GM19468 (cell line): ENCODE measurements around the gene SLC18A3.

Experiments used
- ATAC-seq: cut with Tn5 transposase; IDR thresholded peaks from one replicate; pipeline ENCODE4 v1.9.1; 2021; ENCODE audit warnings: mild to moderate bottlenecking, moderate library complexity, moderate number of reproducible peaks; ENCODE audit not compliant: unreplicated experiment; ENCODE audit errors: extremely low read depth

The SLC18A3 gene

DNA sequence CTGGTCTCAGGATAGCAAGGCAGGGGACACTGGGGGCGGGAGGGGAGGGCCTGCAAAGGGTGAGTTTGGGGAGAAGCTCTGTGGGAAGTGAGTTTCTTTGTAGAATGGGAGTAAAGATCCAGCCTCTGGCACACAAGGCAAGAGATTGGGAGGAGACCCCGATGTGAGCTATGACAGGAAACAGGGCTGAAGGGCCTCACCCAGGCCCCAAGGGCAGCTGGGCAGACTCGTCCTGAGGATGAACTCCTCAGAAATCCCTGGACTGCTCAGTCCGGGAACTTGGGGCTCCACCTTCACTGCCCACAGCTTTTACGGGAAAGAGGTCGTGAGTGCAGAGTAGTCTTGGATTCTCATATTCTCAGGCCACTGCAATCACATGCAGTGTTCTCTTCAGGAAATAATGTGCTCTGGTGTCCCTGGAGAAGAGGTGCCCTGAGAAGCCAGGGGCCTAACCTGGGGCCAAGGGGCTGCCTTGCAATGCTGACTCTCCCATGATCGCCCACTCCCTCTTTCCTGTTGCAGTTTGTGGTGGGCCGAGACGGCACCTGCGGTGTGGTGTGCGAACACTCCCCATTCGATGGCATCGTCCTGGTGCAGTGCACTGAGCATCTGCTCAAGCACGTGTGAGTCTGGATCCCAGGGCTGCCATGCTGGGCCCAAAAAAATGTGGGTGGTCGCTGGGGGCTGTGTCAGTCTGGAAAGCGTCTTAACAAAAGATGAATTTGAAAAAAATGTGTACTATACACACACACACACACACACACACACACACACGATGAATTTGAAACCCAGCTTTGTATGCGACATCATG is 38.1 kb downstream of the SLC18A3 start:
- no peak for ATAC-seq

DNA sequence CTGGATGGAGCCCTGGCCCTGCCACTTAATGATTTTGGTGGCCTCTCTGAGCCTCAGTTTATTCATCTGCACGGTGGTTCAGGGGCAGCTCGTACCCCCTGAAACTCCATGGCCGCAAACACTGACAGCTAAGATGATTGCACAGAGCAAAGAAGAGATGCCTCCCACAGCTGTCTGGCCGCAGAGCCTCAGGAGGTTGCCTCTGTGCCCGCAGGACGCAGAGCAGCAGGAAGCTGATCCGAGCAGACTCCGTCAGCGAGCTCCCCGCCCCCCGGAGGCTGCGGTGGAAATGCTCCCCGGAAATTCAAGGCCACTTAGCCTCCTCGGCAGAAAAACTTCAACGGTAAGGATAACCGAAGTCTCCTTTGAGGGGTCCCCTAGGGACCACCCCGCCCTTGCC is 39.2 kb downstream of the SLC18A3 start:
- no peak for ATAC-seq

DNA sequence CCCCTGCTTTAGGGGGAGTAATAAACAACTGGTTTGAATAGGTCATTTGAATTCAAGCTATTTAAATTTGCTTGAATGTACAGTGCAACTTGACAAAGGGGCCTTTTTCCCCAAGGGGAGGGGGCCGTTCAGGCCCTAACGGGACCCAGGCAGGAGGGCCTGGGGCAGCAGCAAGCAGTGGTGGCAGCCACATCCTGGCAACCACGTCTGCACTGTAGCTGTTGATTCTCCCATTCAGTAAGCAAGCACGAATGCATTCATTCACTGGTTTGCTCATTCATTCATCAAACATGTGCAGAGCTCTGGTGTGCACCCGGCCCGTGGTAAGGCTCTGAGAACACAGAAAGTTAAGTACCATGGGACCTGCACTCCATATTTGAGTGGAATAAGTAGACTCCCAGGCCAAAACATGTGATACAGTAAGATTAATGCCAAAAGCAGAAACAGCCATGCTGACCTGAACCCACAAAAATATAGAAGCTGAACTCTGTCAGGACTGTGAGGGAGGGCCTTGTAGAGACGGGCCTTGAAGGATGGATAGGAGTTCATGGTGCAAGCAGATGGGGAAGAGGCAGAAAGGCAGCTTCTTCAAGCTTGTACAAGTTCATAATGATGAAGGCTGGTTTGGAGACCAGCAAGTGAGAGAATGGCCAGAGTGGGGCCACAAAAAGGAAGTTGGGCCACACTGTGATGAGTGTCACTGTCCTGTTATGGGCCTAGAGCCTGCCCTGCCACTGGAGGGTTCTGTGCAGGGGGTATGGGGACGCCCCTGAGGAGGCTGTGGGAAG is 40.0 kb downstream of the SLC18A3 start:
- no peak for ATAC-seq

DNA sequence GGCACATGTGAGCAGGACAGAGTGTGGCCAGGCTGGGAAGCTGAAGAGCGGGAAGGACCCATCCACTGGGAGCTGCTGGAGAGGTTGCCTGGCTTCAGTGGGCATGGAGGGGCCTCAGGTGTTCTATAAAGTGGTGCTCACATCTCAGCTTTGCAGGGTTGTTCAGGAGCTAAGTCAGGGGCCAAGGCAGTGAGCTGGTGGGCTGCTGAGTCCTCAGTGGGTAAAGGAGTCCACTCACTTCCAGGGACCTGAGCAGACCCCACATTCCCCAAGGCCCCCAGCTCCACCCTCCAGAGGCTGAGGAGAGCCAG is 40.6 kb downstream of the SLC18A3 start:
- no peak for ATAC-seq

DNA sequence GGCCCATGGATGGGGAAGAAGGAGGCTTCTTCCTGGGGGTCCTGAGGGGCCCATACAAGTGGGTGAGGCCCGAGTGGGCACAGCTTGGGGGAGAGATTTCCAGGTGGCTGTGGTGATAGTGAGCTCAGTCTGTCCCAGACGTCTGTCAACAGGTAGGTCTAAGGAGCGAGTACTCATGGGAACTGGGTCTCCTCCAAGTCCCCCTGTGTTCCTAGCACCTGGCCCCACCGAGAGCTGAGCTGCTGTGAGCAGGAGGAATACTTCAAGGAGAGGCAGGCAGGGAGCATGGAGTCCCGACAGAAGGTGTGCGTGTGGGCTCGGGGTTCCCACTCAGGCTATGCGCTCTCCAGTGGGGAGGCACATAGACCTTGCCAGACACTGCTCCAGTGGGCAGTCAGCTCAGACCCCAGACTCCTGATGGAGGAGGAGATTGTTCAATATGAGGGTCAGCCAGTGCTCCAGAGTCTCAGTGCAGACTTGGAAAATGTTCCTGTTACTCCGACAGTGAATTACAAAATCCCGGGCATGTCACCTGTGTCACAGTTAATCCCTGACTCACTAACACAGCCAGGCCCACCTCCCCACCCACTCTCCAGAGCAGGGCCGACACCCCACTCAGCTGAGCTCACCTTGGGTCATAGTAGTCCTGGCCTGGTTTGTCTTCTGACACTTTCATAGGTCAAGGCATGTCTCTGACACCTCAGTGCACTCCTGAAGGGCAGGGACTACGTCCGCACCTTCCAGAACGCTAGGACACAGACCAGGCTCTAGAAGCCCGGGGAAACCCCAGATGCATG is 41.1 kb downstream of the SLC18A3 start:
- no peak for ATAC-seq

DNA sequence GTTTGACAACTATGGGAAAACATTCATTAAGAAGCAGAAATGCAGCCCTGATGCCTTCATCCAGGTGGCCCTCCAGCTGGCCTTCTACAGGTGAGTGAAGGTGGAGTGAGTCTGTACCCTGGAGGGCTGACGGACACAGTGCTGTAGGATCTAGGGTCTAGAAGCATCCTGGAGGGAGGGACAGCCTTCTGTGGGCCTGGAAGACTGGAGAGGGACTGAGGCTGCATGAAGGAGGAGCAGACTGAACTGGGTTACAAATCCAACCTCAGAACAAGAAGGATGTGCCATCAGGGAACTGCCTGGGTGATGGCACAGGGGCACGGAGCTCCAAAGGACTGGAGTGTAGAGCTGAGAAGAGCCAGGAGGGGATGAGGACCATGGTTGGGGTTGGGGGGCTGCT is 41.8 kb downstream of the SLC18A3 start:
- ATAC-seq = no peak

DNA sequence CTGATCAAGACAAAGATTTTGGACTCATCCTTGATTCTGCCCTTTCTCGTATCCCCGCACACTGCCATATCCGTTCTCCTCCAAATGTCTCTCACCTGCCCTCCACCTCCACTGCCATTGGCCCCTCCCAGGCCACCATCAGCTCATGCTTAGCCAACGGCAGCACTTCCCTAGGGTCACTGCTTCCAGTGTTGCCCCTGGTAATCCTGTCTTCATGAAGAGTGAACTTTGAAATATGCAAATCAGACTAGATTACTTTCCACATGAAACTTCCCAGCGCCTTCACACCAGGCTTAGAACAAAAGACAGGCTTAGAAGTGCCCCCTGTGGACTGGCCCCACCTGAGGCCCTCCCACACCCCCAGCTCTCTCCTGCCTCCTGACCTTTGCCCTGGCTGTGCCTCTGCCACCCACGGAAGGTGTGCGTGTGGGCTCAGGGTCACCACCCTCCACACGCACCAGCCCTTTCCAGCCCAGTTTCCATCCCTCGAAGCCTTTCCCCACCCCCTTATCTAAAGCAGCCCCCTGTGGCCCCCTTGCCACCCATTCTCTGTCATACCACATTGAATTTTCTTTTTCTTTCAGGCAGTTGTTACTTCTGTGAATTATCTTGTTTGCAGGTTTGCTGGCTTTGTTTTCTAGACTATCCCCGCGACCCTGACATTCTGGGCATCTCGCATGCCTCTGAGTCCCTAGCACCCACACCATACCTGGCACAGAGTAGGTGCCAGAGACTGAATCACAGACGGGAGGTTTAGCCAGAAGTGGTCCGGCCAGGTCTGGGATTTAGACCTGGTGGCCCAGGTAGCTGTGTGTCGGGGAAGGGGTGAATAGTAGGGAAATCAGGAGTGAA is 42.5 kb downstream of the SLC18A3 start:
- no peak for ATAC-seq

DNA sequence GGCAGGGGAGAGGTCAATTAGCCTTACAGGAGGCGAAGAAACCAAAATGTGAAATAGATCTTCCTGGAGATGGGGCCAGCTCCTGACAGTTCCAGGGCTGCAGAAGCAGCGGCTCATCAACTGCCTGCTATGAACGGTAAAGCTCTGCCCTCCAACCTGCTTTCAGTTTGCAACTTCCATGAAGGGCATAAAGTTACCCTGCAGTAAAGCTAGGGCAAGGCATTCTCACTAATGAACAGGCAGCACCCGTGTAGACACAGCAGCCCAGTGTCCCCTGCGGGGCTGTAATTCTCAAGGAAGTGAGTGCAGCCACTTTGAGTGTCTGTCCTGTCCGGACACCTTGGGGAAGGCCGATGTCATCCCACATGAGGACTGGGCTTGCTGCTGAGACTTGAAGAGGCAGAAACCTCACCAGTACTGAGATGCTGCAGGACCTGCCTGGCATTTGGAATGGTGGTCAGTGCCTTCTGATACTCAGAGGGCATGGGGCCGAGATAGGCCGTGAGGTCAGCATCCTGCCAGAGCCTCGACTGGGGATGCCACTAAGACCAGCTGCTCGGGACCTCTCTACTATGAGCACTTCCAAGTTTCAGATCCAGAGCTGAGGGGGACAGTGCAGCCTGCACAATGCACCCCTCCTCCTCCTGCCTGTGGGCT is 43.3 kb downstream of the SLC18A3 start:
- ATAC-seq = no peak

DNA sequence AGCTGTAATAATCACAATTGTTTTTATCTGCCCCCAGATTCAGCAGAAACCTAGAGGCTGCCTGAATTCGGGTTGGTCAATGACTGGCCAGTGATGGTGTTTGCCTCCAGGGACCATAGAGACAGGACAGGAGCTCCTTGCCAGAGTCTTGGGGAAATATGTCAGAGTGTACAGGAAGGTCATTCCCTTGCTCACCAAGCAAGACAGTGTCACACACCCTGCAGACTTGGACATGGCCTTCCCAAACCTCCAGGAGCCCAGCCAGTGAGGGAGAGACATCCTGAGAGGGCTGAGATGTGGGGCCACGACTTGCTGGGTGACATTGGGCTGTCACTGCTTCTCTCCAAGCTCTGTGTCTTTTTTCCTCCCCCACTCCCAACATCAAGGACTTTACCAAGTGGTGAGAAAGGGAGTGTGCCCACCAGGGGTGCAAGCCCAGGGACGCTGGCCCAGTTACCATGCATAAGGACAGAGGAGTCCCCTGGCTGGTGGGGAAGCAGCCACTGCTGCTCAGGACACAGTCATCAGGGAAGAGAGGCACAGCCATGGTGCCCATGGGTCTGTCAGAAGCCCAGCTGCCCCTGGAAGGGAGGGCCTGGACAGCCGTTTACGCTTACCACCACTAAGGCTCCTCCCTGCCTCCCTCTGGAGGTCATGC is 44.1 kb downstream of the SLC18A3 start:
- no peak for ATAC-seq

DNA sequence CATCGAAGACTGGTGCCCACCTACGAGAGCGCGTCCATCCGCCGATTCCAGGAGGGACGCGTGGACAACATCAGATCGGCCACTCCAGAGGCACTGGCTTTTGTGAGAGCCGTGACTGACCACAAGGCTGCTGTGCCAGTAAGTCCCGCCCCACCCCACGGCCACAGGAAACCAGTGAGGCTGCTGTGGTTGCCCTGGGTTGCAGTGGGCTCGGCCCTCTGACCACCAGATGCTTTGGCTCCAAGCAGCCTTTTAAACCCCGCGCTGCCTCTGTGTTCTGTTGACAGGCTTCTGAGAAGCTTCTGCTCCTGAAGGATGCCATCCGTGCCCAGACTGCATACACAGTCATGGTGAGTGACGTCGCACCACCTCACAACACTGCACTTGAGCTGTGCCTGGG is 45.0 kb downstream of the SLC18A3 start:
- ATAC-seq = no peak

DNA sequence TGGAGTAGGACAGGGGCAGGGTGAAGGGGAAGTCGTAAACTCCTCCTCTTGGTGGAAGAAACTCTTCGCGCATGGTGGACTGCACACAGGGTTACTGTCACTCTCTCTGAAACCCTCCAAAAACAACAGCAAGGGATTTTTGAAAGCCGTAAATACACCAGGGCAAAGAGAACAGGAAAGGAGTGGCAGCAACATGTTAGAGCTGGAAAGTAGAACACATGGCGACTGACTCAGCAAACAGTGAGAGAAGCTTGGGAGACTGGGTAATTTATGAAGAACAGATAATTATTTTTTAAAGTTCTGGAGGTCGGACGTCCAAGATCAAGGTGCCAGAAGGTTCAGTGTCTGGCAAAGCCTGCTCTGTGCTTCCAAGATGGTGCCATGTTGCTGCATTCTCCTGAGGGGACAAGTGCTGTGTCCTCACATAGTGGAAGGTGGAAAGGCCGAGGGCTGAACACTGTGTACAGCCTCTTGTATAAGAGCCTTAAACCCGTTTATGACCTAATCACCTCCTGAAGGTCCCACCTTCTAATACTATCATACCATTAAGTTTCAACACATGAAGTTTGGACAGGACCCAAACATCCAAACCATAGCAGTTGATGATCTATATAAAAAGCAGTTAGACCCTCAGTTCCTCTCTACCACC is 46.9 kb downstream of the SLC18A3 start:
- no peak for ATAC-seq

DNA sequence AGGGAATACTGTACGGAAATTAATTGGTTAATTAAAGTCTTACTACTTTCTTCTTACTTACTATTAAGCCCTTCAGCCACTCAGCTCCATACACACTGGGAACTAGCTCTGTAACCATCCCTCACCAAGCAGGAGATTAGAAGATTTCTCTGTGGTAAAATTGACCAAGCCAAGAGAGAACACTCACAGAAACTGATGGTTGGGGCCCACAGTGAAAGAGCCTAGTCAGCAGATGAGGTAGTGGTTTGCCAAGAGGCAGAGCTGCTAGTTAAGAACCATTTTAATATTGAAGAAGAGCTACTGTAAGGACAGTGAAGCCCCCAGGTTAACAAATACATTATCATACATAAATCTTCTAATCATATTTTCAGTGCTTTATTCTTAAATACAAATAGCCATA is 47.5 kb downstream of the SLC18A3 start:
- ATAC-seq = no peak

DNA sequence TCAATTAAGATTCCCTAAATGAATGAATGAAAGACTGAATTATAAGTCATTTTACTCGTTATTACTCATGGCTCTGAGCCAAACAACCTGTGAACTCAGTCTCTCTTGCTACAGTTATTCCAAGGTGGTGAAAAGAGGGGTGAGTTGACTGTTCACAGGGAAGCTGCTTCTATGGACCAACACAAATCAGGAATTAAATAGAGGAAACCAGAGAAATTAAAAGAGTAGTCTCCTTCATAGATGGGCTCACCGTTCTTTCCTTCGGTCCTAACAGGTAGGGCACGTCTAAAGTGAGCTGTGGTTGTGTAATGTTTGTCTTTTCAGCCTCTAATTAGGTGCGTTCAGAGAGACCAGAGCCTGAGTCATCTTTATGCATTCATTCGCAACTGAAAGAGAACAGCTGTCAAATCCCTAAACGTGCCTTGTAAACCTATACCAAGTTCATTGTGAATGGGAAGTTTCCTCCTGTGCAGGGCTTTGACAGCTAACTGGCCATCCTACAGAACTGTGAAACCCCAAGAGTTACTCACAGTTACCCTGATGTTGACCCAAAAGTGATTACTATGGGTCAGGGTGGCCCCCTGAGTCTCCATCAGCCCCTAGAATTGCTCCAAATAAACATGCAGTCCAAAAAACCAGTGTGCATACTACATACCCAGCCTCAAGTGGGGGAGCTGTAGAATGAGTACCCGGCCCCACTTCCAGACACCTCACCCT is 51.2 kb downstream of the SLC18A3 start:
- ATAC-seq = no peak
